ES-I3 (cell line): Measurements from ENCODE around the gene CXCR4.
"Not testable (repeated sequence)": the region's sequence is repeated elsewhere in the genome, so short reads cannot be mapped to it uniquely, and the experiment has no call there.

Source experiments
- H3K36me3 ChIP-seq: 2 replicates; pipeline ENCODE4 v1.6.1; 2013; ENCODE audit warnings: mild to moderate bottlenecking, low read length, control low read depth, moderate library complexity; ENCODE audit not compliant: insufficient read depth
- H3K4me1 ChIP-seq: 2 replicates; pipeline ENCODE4 v1.6.1; 2013; ENCODE audit warnings: mild to moderate bottlenecking, control low read depth, low read length; ENCODE audit not compliant: insufficient read depth
- H3K9ac ChIP-seq: 2 replicates; pipeline ENCODE4 v1.6.1; 2013; ENCODE audit warnings: low read depth, mild to moderate bottlenecking, low read length, moderate library complexity
- H3K9me3 ChIP-seq: 2 replicates; pipeline ENCODE4 v1.6.1; 2013; ENCODE audit warnings: mild to moderate bottlenecking, low read length, moderate library complexity; ENCODE audit not compliant: control insufficient read depth, insufficient read depth

Gene CXCR4

DNA sequence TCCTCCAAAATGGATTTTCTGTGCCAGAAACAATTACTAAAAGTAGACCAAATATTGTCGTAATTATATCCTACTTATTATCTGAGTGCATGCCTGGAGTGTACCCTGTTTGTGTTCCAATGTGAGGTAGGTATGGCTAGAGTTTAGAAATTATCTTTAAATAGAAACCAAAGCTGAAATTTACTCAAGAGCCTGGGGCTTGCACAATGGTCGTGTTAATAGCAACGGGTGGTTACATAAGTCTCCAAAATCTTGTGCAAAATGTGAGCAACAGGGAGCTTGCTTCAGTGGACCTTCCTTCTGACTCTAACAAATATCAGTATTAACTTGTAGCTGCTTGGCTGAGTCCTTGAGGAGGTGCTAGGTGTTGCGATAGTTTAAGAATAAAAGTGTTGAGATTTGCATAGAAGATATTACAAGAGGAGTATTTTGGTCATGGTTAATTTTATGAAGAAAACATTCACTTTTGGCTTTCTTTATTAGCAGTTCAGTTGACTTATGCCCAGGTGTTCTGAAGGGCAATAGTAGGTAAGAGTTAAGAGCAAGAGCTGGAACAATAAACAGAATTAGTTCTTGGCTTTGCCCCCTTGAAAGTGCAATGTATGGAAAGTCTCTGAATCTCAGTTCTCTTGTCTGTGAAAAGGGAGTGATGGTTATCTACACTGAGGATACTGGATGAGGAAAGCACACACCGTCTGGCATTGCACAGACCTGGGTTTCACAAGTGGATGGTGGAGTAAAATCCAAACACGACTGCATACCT lies 4.6 kb downstream of the CXCR4 start:
- H3K4me1 ChIP-seq: no peaks in the 10 kb centered on the region
- no peaks in the 10 kb centered on the region for H3K9me3 ChIP-seq
- H3K36me3 ChIP-seq: no peaks in the 10 kb centered on the region
- no peak overlapping the region for H3K9ac ChIP-seq

DNA sequence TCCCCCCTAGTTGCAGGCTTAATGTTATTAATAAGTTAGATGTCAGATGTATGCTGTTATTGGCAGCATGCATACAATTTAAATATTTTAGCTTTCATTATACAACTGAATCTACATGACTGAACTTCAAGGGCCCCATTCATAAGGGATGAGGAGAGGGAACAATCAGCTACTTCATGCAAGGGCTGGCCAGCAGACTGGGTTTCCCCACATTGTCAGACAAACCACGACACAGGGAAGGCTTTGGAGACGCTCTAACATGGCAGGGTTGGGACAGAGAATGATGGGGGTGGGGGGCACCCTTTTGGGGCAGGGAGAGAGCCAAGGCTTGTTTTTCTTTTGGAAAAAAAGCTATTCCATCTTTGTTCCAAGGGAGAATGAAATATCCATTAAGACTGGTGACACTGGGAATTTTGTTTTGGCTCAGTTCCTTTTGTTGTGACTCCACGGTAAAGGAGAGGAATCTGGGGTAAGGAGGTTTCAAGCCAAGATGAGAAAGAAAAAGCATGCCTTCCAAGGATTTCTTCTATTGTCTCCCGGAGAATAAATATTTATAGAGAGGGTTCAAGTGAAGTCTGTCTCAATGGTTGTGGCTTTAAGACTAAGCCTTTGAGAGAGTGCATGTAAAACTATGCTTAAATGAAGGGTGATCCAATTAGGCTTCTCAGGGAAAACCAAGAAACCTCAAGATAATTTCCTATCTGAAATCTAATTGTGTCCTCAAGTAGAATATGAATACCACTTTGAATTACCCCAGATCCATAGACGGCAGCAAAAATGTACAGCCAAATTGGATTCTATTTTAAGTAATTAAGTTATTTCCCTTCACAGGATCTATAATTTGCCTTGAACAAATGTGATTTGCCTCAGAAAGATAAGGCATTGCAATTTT lies 5.4 kb downstream of the CXCR4 start:
- no peaks in the 10 kb centered on the region for H3K4me1 ChIP-seq
- H3K9me3 ChIP-seq: no peaks in the 10 kb centered on the region
- H3K36me3 ChIP-seq: no peaks in the 10 kb centered on the region
- no peak overlapping the region for H3K9ac ChIP-seq

- Histone ChIP-seq H3K36me3 (no peaks in the 10 kb centered on the region), H3K9me3 (no peaks in the 10 kb centered on the region), H3K9ac (no peak overlapping the region), H3K4me1 (no peaks in the 10 kb centered on the region)
Observed at GRCh38 chr2:136111711-136112110, 6.2 kb downstream of the CXCR4 start.

DNA sequence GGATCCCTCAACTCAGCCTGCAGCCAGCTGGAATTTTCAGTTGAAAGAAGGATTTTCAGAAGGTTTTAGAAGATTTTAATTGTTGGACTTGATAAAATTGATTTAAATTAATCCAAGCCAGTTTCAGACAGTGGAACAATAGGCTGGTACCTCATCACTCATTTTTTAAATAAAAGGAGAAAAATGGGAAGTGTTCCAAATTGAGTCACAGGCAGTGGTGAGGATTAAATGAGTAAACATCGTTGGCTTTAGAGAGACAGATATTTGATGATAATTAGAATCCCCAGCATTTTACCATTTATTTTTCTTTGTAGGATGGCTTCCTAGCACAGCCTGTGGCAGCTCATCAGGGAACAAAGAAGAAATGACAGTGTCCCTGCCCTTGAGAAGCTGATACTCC lies 7.4 kb downstream of the CXCR4 start:
- H3K9me3 ChIP-seq: no peaks in the 10 kb centered on the region
- H3K4me1 ChIP-seq: no peaks in the 10 kb centered on the region
- H3K9ac ChIP-seq: no peak overlapping the region
- H3K36me3 ChIP-seq: no peaks in the 10 kb centered on the region

GRCh38 chr2:136108463-136108862 lies 9.5 kb downstream of the CXCR4 start:
- Histone ChIP-seq H3K9me3 (no peaks in the 10 kb centered on the region), H3K36me3 (no peaks in the 10 kb centered on the region), H3K4me1 (no peaks in the 10 kb centered on the region), H3K9ac (no peak overlapping the region)

GRCh38 chr2:136107051-136108033 lies 10.6 kb downstream of the CXCR4 start:
- Histone ChIP-seq H3K9me3 (no peaks in the 10 kb centered on the region), H3K36me3 (no peaks in the 10 kb centered on the region), H3K9ac (no peak overlapping the region), H3K4me1 (no peaks in the 10 kb centered on the region)

DNA sequence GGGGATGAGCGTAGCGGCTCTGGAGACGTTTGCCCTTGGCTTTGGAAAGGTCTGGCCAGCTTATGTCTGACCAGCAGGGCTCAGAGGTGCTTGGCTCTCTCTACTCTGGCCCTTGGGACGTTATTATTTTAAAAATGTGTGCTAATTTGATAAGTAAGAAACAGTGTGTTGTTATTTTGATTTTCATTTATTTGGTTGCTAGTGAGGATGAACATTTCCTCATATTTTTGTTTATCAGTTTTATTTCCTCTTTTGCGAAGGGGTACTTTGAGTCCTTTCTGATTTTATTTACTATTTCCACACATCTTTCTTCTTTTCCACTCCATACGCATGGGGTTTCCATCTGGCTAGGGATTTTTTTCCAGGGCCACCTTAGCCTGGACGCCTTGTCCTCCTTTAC lies 11.4 kb downstream of the CXCR4 start:
- H3K36me3 ChIP-seq: no peaks in the 10 kb centered on the region
- H3K9ac ChIP-seq: no peak overlapping the region
- no peaks in the 10 kb centered on the region for H3K9me3 ChIP-seq
- H3K4me1 ChIP-seq: no peaks in the 10 kb centered on the region

GRCh38 chr2:136104977-136105376 lies 13.0 kb downstream of the CXCR4 start:
- H3K36me3 ChIP-seq: no peaks in the 10 kb centered on the region
- H3K9ac ChIP-seq: no peak overlapping the region
- H3K9me3 ChIP-seq: no peaks in the 10 kb centered on the region
- no peaks in the 10 kb centered on the region for H3K4me1 ChIP-seq

DNA sequence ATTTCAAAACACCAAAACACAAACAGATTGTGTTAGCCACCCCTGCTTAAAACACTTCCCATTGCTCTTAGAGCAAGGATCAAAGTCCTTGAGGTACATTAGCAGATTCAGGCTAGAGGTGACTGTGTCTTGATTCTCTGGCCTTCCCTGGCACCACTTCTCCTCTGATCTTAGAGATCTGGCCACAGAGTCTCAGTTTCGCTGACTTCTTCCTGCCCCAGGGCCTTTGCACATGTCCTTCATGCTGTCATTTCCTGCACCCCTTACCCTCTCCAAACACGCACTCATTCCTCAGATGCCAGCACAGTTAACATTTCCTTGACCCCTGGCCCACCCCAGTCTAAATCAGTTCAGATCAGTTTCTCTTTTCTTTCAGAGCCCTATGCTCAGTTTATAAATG lies 16.9 kb downstream of the CXCR4 start:
- Histone ChIP-seq H3K4me1 (no peaks in the 10 kb centered on the region), H3K9me3 (no peaks in the 10 kb centered on the region), H3K9ac (no peak overlapping the region), H3K36me3 (no peaks in the 10 kb centered on the region)

DNA sequence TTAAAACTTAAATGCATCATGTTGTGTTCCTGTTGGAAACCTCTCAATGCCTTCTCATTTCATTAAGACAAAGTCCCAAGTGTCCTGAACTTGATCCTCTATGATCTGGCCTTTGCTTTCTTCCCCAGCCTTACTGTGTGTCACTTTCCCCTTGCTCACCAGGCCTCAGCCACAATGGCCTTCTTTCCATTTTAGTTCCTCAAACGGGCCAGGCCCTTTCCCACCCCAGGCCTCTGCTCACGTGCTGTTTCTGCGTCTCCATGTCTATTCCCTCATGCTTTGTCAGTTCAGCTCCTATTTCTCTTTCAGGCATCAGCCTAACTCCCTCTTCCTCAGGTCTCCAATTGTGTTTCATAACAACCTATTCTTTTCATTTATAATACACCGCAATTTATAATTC lies 19.5 kb downstream of the CXCR4 start:
- H3K9ac ChIP-seq: no peak overlapping the region
- no peaks in the 10 kb centered on the region for H3K9me3 ChIP-seq
- no peaks in the 10 kb centered on the region for H3K36me3 ChIP-seq
- H3K4me1 ChIP-seq: peaks cover 2% of the 10 kb centered on the region; the same call in 1 of the 2 replicates

GRCh38 chr2:136093583-136093982 lies 24.4 kb downstream of the CXCR4 start:
- Histone ChIP-seq H3K36me3 (no peaks in the 10 kb centered on the region), H3K9me3 (no peaks in the 10 kb centered on the region), H3K4me1 (peaks cover 9% of the 10 kb centered on the region; the same call in 1 of the 2 replicates), H3K9ac (no peak overlapping the region)

DNA sequence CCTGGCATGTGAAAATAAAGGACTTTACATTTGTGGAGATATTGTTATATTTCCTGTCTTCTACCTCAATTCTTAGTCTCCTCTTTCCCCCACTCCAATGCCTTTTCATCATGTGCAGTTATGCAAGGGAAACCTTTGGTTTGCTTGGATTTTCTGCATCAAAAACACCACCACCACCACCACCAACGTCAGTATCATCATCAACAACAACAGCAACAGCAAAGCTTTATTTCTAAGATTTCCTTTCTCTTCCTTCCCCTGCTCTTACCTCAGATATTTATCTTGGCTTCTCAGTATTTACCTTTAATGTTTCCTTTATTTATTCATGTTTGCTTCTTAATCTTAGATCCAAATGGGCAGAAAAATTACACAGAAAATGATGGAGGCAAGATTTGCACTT lies 26.1 kb downstream of the CXCR4 start:
- H3K4me1 ChIP-seq: peaks cover 9% of the 10 kb centered on the region; the same call in 1 of the 2 replicates
- no peak overlapping the region for H3K9ac ChIP-seq
- no peaks in the 10 kb centered on the region for H3K36me3 ChIP-seq
- H3K9me3 ChIP-seq: no peaks in the 10 kb centered on the region

- not testable (repeated sequence) for H3K9ac ChIP-seq, H3K36me3 ChIP-seq, H3K4me1 ChIP-seq, H3K9me3 ChIP-seq
Observed at GRCh38 chr2:136087901-136088460, 30.0 kb downstream of the CXCR4 start.
